ENCODE results near the gene RAP1A. TPM values are rescaled to one million over a fixed set of nuclear protein-coding genes. Genes with fewer than 3 reads are reported as not detected.
A peak's percentile ranks its signal among the peaks of the same experiment; 100 is the strongest.
"Not testable (repeated sequence)": the region's sequence is repeated elsewhere in the genome, so short reads cannot be mapped to it uniquely, and the experiment has no call there.

RAP1A gene
- total and polyA plus RNA-seq, 12 donors, result 64.2 to 120 (median 99.7) TPM

DNA sequence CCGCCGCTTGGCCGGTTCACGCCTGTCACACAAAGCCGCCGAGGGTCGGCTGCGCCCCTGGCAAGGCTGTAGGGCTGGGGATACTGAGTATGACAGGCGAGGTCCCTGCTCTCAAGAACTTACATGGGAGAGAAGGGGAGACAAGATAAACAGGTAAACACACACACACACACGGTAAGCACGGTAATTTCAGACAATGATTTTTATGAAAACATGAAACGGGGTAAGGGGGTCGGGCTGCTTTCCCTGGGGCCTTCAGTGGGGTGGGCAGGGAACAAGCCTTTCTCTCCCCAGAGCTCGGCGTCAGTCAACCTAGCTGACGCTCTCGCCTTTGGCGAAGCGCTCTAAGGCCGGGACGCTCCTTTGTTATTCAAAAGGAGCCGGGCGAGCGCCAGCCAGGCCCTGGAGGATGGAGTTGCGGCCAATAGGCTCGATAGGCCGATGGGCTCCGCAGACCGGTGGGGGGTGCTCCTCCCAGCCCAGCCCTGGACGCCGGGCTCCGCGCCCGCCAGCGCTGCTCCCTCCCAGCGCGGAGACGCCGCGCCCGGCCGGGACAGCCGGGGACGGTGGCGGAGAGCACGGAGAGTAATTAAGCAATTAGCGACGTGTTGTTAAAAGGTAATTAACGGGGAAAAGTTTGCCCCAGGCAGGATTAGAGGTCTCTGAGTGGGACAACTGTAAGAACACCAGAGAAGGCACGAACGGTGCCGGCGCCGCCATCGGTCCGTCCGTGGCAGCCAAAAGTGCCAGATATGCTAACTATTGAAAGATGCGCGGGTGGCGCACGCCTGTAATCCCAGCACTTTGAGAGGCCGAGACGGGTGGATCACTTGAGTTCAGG is 120.6 kb downstream of the RAP1A start:
- Histone ChIP-seq H3K36me3 (peaks cover 0 to 16% (median 0%) of the 10 kb centered on the region in 9 donors), H3K4me1 (peaks cover 17 to 67% (median 60%) of the 10 kb centered on the region in 9 donors), H3K27me3 (peaks cover 0 to 32% (median 0%) of the 10 kb centered on the region in 7 donors), H3K27ac (peak overlapping the region; percentile 96 to 100 (median 98)), H3K9me3 (no peaks in the 10 kb centered on the region), H3K4me3 (peak overlapping the region; percentile 66 to 80 (median 77))
- WGBS, 2 donors, result 2% methylated on average over 63 of the region's 63 CpGs
- intact Hi-C loops (cut with DNase I), result loop anchor here in 4 of 10 donors (1.0 to 10.0 kb wide), 4 partner anchors 15 to 965 kb away; partner anchors contain the start of genes DDX20 (in 1 of the 4) and RHOC (in 1 of the 4)
- TF ChIP-seq, protein P1, sequence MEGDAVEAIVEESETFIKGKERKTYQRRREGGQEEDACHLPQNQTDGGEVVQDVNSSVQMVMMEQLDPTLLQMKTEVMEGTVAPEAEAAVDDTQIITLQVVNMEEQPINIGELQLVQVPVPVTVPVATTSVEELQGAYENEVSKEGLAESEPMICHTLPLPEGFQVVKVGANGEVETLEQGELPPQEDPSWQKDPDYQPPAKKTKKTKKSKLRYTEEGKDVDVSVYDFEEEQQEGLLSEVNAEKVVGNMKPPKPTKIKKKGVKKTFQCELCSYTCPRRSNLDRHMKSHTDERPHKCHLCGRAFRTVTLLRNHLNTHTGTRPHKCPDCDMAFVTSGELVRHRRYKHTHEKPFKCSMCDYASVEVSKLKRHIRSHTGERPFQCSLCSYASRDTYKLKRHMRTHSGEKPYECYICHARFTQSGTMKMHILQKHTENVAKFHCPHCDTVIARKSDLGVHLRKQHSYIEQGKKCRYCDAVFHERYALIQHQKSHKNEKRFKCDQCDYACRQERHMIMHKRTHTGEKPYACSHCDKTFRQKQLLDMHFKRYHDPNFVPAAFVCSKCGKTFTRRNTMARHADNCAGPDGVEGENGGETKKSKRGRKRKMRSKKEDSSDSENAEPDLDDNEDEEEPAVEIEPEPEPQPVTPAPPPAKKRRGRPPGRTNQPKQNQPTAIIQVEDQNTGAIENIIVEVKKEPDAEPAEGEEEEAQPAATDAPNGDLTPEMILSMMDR (IDR thresholded peaks at IDR 0.05), result peak in 3 of 9 donors; percentile 5 to 18 (median 9)
- ATAC-seq (peak; percentile 35 to 66 (median 62)), DNase-seq (peak; percentile 69 to 83)

DNA sequence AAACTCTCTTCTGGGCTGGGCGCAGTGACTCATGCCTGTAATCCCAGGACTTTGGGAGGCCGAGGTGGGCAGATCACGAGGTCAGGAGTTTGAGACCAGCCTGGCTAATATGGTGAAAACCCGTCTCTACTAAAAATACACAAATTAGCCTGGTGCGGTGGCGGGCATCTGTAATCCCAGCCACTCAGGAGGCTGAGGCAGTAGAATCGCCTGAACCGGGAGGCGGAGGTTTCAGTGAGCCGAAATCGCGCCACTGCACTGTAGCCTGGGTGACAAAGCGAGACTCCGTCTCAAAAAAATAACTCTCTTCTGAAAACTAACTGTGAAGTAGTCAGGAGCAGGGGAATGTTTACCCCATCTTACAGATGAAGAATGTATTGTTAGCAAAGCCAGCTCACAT is 122.7 kb downstream of the RAP1A start:
- ATAC-seq; DNase-seq; H3K9me3 ChIP-seq; H3K27ac ChIP-seq; H3K4me3 ChIP-seq; H3K36me3 ChIP-seq; intact Hi-C loops (cut with DNase I): not testable (repeated sequence)
- 98 to 99% methylated on average over 14 of the region's 14 CpGs for WGBS, 2 donors
- peaks cover 0 to 32% (median 0%) of the 10 kb centered on the region in 7 donors for H3K27me3 ChIP-seq
- peaks cover 8 to 57% (median 52%) of the 10 kb centered on the region in 9 donors for H3K4me1 ChIP-seq

DNA sequence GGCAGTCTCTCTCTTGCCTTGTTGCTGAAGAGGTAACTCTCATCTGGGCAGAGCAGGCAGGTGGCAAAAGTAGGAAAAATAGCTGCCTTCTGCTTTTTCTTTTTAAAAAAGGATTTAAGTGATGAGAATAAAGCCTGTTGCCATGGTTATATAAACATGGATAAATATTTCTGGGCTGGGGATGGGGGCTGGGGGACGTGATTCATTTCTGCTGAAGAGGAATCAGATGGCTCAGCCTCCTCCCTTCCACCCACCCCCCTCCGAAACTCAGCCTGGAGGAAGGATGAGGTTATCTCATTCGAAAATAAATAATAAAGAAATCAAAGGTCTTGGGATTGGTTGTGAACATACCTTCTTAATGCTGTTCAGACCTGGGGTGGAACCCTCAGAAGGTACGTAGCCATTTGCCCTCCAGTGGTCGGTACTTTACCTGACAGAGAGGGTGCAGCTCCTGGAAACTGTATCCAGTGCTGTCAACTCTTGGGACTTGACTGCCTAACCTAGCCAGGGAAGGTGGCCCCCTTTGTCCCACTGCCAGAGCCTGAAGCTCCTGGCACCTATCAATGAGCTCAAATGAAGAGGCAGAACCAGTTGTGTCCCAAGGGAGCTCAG is 123.5 kb downstream of the RAP1A start:
- no peak overlapping the region for H3K4me3 ChIP-seq
- H3K27ac ChIP-seq, result peak overlapping the region in 4 of 10 donors; percentile 31 to 74 (median 40)
- DNase-seq, result no peak
- TF ChIP-seq, protein P1 (IDR thresholded peaks at IDR 0.05), result no peak
- intact Hi-C loops (cut with DNase I), result no loop called here
- H3K27me3 ChIP-seq, result peaks cover 0 to 32% (median 0%) of the 10 kb centered on the region in 7 donors
- no peaks in the 10 kb centered on the region for H3K9me3 ChIP-seq
- ATAC-seq, result no peak
- no peaks in the 10 kb centered on the region for H3K36me3 ChIP-seq
- WGBS, 2 donors, result 74 to 81% methylated on average over 5 of the region's 5 CpGs
- peaks cover 3 to 50% (median 45%) of the 10 kb centered on the region in 9 donors for H3K4me1 ChIP-seq

DNA sequence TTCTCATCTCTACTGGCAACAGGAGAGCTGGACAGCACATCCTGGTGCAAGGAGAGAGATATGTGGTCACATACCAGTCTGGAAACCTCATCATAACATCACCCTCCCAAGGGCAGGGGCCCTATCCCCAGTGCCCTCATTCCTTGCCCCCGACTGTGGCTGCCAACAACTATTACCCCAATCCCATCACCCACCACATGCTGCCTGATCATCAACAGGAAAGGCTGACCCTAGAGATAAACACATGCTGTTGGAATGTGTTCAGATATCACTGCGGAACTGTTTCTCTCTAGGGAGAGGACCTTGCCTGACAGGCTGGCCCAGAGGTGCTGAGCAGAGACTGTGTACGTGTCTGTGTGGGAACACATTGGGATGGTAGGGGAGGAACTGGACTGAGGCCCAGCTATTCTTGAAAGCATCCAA is 124.1 kb downstream of the RAP1A start:
- Histone ChIP-seq H3K4me1 (peaks cover 3 to 45% (median 39%) of the 10 kb centered on the region in 9 donors), H3K27ac (peak overlapping the region in 6 of 10 donors; percentile 11 to 74 (median 40)), H3K9me3 (no peaks in the 10 kb centered on the region), H3K4me3 (no peak overlapping the region), H3K36me3 (no peaks in the 10 kb centered on the region), H3K27me3 (peaks cover 0 to 32% (median 0%) of the 10 kb centered on the region in 7 donors)
- TF ChIP-seq, protein P1 (IDR thresholded peaks at IDR 0.05), result no peak
- no peak for DNase-seq
- ATAC-seq, result peak in 1 of 8 donors; percentile 17
- intact Hi-C loops (cut with DNase I), result no loop called here
- WGBS, 2 donors, result 22 to 24% methylated on average over 3 of the region's 3 CpGs
